Measurements from ENCODE around the gene COX18. TPM values are rescaled to one million over a fixed set of nuclear protein-coding genes. Genes with fewer than 3 reads are reported as not detected.
A peak's percentile ranks its signal among the peaks of the same experiment; 100 is the strongest.

Gene COX18, protein sequence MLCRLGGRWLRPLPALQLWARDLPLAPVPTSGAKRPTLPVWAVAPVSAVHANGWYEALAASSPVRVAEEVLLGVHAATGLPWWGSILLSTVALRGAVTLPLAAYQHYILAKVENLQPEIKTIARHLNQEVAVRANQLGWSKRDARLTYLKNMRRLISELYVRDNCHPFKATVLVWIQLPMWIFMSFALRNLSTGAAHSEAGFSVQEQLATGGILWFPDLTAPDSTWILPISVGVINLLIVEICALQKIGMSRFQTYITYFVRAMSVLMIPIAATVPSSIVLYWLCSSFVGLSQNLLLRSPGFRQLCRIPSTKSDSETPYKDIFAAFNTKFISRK
- total RNA-seq (2014; rRNA removed), result 25.8 and 30.5 TPM in 2 replicates
- 8.5 TPM for polyA plus RNA-seq (2012)

DNA sequence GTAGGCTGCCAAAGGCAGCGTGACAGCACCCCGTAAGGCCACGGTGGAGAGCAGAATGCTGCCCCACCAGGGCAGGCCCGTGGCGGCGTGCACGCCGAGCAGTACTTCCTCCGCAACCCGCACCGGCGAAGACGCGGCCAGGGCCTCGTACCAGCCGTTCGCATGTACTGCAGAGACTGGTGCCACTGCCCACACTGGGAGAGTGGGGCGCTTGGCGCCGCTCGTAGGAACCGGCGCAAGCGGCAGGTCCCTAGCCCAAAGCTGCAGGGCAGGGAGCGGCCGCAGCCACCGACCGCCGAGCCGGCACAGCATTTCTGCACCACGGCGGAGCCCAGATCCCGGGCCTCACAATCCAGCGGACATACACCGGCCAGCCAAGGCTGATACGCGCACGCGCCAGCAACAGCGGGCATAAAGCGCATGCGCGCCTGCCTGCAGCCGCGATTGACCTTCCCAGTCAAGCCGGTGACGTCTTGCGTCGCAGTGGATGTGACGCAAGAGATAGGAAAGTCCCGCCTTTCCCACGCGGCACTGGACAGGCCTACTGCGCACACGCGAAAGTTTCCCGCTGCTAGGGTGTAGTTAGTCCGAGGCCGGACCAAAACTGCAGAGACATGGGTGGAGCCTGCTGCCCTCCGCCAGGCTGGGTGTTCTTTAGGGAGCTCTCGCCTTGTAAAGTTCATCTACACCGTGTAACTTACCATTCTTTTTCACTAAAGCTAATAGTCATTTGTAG lies at the start of gene COX18:
COX18 (minus strand) TSS at position 379 of the 736 bp plus-strand sequence; CDS start at position 312, 67 bp downstream.
- peak; percentile 98 for DNase-seq (ENCODE audit: low read depth)

DNA sequence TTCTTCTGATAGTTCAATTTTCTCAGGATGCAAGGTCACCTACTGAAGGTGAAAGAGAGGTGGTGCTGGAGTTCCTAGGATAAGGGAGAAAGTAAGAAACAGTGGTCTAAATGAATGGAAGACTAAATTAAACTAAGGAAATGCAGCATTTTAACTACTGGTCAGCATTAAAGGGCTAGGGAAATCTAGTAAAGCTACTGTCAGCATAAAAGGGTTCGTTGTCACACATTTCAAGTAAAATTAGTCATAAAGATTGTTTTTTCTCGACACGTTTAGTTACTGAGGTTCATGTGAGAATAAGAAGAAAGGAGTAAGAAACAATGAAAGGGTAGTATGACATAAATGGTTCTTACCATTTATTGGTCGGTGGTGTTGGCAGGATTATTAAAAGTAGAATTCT lies 40.0 kb upstream of the COX18 start:
- DNase-seq (ENCODE audit: low read depth), result no peak

DNA sequence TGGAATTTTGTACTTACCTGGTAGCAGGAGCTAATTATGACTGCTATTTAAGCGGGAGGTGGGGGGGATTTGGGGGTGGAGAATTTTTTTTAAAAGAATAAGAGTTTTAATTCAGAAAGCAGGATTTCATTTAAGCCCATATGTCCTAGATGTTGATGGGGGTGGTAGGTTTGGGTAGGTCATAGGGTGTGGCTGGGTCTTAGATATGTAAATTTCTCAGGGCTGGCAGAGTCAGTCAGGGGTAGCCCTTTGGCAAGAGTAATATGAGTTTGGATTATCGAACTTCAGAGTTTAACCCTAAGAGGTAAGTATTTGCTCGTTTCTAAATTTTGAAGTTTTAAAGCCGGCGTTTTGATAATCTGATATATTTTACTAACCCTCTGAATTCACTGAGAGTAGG lies 35.2 kb upstream of the COX18 start:
- no peak for DNase-seq (ENCODE audit: low read depth)

DNA sequence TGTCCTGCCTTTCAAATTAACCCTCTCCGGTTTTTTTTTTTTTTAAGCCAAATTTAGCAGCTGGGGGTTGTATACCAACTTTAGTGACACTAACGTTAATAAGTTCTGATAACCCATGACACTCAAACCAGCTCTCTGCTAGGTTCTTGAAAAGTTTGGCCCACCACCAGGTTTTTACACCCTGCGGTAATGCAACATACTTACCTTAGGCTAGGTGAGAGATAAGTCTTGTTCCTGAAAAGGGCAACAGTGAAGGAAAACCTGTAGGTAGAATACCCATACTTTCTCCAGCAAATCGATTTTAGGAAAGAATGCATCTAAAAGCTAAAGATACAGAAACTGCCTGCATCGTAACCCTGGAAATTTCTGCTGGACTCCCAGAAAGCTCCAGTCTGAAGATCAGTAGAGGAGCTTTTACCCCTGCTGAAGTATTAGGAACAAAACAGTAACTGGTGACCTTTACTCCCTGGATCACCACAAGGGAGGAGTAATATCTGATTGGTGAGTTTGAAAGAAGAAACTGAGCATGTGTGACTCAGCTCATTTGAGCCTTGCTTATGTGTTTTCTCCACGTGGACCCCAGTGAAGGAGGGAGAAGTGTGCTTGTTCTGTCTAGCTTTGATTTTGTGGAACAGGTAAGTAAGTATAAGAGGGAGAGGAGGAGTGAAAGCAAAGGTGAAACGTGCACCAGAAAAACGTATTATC lies 34.4 kb upstream of the COX18 start:
- peak; percentile 55 for DNase-seq (ENCODE audit: low read depth)

DNA sequence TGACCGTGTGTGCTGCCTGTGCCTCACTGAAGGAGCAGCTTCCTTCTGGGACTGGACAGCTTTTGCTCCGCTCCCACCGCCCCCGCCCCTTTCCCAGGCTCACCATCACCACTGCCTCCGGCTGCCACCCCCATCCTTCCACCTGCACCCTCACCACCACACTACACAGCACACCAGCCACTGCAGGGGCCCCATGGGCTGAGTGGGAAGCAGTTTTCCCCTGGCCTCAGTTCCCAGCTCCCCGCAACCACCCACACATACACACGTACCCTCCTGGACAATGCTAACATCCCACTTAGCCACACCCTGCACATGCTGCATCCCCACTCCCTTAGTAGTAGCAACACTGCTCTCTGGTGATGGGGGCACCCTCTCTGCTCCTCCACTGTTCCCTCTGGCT lies 29.6 kb upstream of the COX18 start:
- DNase-seq (ENCODE audit: low read depth), result no peak

DNA sequence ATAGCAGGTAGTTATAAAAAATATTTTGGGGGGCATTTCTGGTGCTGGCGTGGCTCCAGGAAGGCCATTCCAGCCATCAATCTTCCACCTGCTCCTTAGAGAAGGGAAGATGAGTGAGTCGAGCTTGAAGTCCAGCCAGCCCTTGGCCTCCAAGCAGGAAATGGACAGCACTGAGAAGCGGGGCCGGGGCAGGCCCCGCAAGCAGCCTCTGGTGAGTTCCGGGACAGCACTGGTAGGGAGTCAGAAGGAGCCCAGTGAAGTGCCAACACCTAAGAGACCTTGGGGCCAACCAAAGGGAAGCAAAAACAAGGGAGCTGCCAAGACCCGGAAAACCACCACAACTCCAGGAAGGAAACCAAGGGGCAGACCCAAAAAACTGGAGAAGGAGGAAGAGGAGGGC lies 29.2 kb upstream of the COX18 start:
- no peak for DNase-seq (ENCODE audit: low read depth)

DNA sequence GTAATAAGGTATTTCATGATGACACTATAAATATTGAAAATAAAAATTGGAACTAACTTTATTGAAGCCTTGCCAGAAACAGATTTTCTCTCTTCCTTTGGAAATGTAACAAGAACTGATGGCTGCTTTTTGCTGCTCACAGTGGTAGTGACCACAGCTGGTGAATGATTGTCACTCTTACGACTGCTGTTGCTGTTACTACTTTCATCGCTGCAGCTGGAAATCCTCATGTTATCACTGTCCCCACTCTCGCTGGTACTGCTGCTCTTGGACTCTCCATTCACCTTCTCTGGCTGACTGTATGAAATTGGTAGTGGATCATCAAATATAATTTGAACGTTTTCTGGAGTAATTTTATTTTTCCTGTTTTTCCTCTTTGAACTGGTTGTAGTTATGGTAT lies 28.5 kb upstream of the COX18 start:
- DNase-seq (ENCODE audit: low read depth), result no peak

DNA sequence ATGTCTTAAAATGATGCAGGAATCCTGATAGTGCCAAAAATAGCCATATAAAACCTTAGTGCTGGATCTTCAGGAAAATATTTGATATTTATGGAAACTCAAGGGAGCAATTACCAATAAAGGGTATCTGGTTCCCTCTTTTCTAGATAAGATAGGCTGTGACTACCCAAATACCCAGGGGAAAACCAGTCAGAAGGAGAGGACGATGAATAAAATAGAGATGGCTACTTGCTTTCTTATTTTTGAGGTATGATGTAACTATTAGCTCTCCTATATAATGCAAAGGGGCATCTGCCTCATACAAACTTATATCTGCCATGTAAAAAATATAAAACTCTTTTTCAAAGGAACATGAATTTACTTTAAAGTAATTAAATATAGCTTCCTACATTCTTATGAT lies 23.4 kb upstream of the COX18 start:
- no peak for DNase-seq (ENCODE audit: low read depth)

DNA sequence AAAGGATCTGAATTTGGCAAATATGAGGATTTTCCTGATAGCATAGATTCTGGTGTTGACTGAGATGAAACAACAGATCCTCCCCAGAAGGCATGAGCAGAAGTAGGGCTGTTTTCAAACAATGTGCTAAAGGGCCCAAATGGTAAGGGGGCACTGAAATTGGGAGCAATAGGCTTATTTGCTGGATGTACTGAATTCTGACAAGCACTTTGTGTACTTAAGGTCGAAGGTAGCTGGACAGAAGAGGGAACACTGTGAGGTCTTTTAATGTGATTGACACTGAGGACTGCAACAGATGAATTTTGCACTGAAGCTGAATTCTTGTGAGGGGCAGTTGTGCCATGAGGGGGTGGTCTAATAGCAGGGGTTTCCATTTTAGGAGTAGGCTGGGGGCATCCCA lies 21.2 kb upstream of the COX18 start:
- DNase-seq (ENCODE audit: low read depth), result no peak

DNA sequence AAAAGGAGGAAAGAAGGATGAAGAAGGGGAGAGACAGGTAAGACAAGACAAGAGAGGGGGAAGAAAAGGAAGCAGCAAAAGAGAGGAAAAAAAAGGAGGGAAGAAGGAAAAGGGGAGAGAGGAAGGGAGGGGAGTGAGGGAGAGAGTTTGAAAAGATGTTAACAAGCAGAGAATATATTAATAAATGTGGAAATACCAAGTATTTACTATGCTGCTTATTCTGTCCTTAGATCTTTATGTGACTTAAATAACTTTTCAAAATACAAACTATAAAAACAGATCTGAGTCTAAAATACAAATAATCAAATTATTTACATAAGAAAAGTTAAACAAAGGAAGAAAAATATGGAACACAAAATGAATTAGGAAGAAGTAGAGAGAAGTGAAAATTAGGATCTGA lies 18.4 kb upstream of the COX18 start:
- no peak for DNase-seq (ENCODE audit: low read depth)

DNA sequence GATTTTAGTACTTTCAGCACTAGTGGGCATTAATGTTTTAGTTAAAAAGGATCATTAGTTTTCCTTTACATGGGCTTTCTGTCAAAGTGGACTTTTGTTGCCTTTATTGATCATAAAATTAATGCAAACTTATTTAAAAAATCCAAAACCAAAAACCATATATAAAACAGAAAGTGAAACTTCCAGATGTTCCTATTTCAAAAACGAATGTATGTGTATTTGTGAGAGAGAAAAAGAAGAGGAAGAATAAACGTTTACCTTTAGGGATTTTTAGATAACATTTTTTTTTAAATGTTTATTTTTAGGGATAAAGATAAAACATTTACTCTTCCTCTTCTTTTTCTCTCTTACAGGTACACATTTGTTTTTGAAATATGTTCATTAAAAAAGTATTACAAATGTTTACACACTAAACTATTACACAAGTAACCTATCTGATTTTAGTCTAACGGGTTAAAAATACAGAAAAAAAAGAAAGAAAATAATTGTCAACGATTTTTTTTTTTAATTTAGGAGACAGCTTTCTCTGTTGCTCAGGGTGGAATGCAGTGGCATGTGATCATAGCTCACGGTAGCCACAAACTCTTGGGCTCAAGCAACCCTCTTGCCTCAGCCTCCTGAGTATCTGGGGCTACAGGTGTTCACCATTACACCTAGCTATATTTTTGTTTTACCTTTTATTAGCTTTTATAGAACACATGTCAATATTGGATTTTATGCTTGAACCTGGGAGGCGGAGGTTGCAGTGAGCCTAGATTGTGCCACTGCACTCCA lies 16.8 kb upstream of the COX18 start:
- DNase-seq (ENCODE audit: low read depth), result no peak

DNA sequence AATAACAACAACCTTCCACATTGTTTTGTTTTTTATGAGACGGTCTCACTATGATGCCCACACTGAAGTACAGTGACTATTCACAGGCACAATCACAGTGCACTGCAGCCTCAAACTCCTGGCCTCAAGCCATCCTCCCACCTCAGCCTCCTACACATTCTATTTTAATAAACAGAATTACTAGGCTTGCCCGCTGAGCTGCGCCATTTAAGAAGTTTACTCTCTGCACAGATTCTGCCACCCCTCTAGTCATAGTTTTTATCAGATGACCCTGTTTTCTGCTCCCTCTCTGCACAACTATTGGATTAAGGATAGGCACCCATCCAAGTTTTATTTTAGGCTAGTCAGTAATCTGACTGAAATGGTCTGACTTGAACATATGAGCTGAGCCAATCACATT lies 11.3 kb upstream of the COX18 start:
- DNase-seq (ENCODE audit: low read depth), result no peak

DNA sequence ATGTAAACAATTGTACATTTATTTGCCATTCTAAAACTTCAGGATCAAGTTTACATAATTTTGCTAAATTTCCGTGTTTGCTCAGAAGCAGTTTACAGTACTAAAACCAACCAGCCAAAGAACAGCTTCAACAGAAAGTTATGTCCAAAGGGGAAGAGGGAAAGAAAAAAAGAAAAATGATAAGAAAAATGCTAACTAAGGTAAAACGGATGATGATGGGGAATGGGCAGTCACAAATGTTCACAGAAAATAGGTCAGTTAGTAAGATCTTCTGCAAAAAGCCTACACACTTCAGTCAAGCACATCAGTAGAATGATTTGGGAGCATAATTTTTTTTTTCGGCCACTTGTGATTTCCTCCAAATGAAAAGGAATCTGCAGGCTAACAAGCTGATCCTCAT lies 6.3 kb upstream of the COX18 start:
- DNase-seq (ENCODE audit: low read depth), result no peak

DNA sequence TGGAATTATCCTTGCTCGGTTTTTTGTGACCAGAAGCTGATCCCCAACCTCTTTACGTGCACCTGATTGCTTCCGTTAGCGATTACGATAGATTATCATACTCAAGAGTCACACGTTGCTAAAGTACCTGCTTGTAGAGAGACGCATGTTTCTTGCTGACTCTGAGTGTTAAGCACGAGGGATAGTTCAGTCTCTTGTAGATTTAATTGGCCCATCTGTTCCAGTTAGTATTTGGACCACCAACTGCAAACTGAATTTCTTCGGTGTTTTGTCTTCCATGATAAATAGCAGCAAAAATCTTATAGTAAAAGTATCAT lies 516 bp upstream of the COX18 start:
- DNase-seq (ENCODE audit: low read depth), result no peak

DNA sequence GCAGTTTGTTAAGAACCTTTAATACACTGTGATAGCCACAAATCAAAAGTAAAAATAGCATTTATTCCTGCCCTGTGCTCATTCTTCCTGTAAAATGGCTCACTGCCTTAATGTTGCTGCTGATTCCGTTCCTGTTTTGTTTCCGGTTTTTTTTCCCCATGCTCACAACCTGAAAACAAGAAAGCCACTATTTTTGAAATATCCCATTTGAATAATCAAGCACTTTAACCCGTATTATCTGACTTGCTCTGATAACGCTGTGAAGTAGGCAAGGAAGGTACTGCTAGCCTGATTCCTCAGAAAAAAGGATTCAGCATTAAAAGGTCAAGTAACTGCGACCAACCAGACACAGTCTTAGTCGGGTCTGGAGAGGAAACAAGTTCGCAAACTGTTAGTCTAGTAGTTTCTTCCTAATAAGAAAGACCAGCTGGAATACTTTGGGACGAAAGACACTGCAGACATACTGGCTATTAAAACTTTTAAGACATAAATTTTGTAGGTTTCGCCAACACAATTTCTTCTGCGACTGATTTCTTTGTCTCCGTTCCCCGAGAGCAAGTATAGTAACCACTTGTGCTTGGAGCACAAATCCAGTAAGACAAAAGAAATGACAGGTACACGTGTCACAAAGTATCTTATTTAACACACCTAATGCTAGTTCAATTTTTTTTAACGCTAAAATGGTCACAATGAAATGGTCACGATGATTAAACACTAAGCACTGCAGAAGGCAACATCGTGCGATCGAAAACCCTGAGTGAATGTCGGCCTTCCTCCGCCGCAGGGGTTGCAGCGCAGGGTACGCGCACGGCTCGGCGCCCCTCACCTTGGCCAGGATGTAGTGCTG lies 802 bp downstream of the COX18 start:
- peak; percentile 38 for DNase-seq (ENCODE audit: low read depth)

DNA sequence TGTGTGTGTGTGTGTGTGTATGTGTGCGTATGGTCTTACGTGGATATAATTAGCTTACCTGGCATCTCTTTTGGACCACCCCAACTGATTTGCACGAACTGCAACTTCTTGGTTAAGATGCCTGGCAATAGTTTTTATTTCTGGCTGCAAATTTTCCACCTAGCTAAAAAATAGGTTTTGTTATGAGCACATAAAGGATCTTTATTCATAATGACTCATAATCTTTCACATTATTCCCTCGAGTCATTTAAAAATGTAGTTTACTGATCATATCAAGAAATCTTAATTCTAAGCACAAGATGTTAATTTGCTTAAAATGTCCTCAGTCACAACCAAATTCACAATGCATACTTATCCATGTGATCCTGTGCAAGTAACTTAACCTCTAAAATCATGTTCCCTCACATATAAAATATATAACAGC lies 1.5 kb downstream of the COX18 start:
- no peak for DNase-seq (ENCODE audit: low read depth)

DNA sequence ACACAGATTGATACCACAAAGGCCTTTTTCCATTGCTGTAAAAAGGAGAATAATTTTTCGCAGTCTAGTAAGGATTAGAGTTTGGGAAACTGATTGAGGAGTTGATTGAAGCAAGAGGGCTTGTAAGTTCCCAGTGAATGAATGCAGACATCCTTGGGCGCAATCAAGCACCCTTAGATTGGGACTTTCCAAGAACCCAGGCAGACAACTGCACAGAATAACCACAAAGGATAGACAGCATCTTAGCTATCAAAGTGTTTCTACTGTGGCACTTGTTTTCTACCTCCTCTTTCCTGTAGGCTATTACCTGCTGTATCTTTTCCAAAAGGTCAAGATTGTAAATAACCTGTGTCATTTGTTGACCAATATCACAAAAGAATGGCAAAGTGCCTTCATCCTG lies 2.6 kb downstream of the COX18 start:
- no peak for DNase-seq (ENCODE audit: low read depth)

DNA sequence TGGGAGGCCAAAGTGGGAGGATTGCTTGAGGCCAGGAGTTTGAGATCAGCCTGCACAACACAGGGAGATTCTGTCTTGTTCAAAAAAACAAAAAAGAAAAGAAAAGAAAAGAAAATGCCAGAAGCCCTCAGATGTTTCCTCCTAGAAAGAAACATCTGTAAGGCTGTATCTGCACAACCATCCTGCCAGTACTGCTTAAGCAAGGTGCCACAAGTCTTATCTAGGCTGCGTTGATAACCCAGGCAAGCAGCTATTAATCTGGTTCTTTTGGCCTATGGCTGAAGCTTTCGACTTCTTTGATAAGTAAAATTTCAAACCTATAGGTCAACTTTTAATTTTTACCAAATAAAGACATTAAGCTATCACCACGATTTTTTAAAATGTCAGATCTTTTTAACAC lies 3.1 kb downstream of the COX18 start:
- DNase-seq (ENCODE audit: low read depth), result no peak

DNA sequence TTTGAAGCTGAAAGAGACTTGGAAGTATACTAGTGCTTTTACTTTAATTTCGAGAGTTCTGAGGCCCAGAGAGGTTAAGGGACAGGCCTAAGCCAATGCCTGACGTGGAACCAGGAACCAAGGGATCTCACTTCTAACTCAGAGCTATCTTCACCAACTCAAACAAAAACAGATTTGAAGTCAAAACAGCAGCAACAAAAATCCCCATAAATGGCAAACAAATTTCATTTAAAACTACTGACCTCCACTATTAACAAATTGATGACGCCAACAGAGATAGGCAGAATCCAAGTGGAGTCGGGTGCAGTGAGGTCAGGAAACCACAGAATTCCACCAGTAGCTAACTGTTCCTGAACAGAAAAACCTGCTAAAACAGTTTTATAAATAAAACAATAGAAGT lies 5.0 kb downstream of the COX18 start:
- DNase-seq (ENCODE audit: low read depth), result no peak

DNA sequence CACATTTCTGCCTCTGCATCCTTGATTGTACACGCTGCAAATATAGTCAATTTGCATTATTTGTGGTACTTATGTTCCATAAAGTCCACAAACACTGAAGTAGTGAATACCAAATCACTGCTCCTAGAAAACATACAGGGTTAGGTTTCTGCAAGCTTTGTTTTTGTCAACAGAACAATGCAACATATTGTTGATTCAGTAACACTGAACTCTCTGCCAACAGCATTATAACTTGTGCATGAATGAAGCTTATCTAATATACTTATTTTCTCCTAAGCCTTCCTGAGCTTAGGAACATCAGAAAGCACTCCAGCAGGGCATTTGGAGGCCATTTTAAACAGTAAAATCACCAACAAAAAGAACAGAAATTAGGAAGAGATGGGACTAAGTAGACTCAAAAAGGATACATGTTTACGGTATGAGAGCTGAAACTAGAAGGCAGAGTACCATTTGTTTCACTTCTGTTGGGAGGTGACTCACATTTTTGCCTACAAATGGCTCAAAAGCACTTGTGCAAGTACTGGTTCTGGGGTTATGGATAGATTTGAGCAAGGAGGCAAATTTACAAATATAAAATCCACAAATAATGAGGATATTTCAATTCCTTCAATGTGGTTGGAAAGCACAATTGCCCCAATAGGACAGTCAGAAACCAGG lies 14.1 kb downstream of the COX18 start:
- DNase-seq (ENCODE audit: low read depth), result no peak
